Hepatocyte (in vitro differentiated cells): ENCODE data around the gene WDFY2. TPM values are rescaled to one million over a fixed set of nuclear protein-coding genes. Genes with fewer than 3 reads are reported as not detected.

Experiments
- DNase-seq: peaks from one replicate; pipeline ENCODE4 v3.0.0-alpha.2; 2016; ENCODE audit warnings: low spot score
- H2AFZ ChIP-seq: fragments of 200-600 bp; sonication (generic); 2 replicates; pipeline ENCODE4 v1.6.0; 2016; ENCODE audit warnings: antibody characterized with exemption, mild to moderate bottlenecking
- H3K27ac ChIP-seq: fragments of 200-600 bp; sonication (generic); 2 replicates; pipeline ENCODE4 v1.5.1; 2016; ENCODE audit warnings: mild to moderate bottlenecking
- H3K27me3 ChIP-seq: fragments of 200-600 bp; sonication (generic); 2 replicates; pipeline ENCODE4 v1.6.1; 2016
- H3K36me3 ChIP-seq: fragments of 200-600 bp; sonication (generic); replicated peaks from 2 replicates; pipeline ENCODE4 v1.5.1; 2016; ENCODE audit warnings: low read depth; ENCODE audit not compliant: insufficient read depth
- H3K4me1 ChIP-seq: fragments of 200-600 bp; sonication (generic); 2 replicates; pipeline ENCODE4 v1.5.1; 2016; ENCODE audit warnings: mild to moderate bottlenecking, moderate library complexity; ENCODE audit not compliant: insufficient read depth
- H3K4me2 ChIP-seq: fragments of 200-600 bp; sonication (generic); 2 replicates; pipeline ENCODE4 v1.6.0; 2016
- H3K4me3 ChIP-seq: fragments of 200-600 bp; sonication (generic); 2 replicates; pipeline ENCODE4 v1.5.1; 2016; ENCODE audit warnings: mild to moderate bottlenecking
- H3K79me2 ChIP-seq: fragments of 200-600 bp; sonication (generic); 2 replicates; pipeline ENCODE4 v1.6.0; 2017; ENCODE audit warnings: mild to moderate bottlenecking
- H3K9me2 ChIP-seq: fragments of 200-600 bp; sonication (generic); replicated peaks from 2 replicates; pipeline ENCODE4 v1.6.0; 2017; ENCODE audit warnings: mild to moderate bottlenecking; ENCODE audit not compliant: insufficient read depth
- H3K9me3 ChIP-seq: fragments of 200-600 bp; sonication (generic); 2 replicates; pipeline ENCODE4 v1.5.1; 2016; ENCODE audit warnings: low read depth, mild to moderate bottlenecking
- H4K20me1 ChIP-seq: fragments of 200-600 bp; sonication (generic); 2 replicates; pipeline ENCODE4 v1.6.0; 2016; ENCODE audit warnings: mild to moderate bottlenecking; ENCODE audit not compliant: insufficient read depth, poor library complexity, severe bottlenecking
- EZH2 ChIP-seq: fragments of 200-600 bp; sonication (generic); IDR thresholded peaks from 2 replicates; pipeline ENCODE4 v1.6.1; 2016; ENCODE audit warnings: antibody characterized with exemption, mild to moderate bottlenecking, borderline replicate concordance
- EZH2phosphoT487 ChIP-seq: fragments of 200-600 bp; sonication (generic); IDR thresholded peaks from one replicate; pipeline ENCODE4 v1.6.1; 2018; ENCODE audit warnings: antibody characterized with exemption, mild to moderate bottlenecking, low read depth, moderate library complexity; ENCODE audit not compliant: unreplicated experiment, severe bottlenecking
- WGBS: methylation state at CpG from one replicate; pipeline ENCODE4 v1.1.6; 2016; ENCODE audit warnings: low lambda C conversion rate; ENCODE audit errors: missing lambda C conversion rate; 5-methylcytosine and 5-hydroxymethylcytosine counted together
- polyA plus RNA-seq: library from polyadenylated mRNA; unstranded; fragments of >200 nt; fragmentation: Nextera tagmentation; extraction: Ambion mirVana; gene quantifications from 2 replicates; pipeline ENCODE4 v1.2.1, GENCODE V29; 2016
- total RNA-seq: library from RNA; depleted of rRNA; stranded (reverse); fragments of >200 nt; gene quantifications from 2 replicates; pipeline ENCODE4 v1.2.3, GENCODE V29; 2014
- TF ChIP-seq, protein P1 (sequence below): fragments of 200-600 bp; sonication (generic); IDR thresholded peaks from 2 replicates; pipeline ENCODE4 v1.5.1; 2016; ENCODE audit warnings: antibody characterized with exemption, mild to moderate bottlenecking; ENCODE audit not compliant: poor library complexity

Gene WDFY2
- total and polyA plus RNA-seq, 2 experiments from 2014 or later, result 9.0 to 9.1 TPM

- no peak overlapping the region for H2AFZ ChIP-seq
- H3K4me2 ChIP-seq, result no peak overlapping the region
- H3K27ac ChIP-seq, result no peak overlapping the region
- 91% methylated on average over 7 of the region's 7 CpGs for WGBS
- H3K36me3 ChIP-seq, result no peaks in the 10 kb centered on the region
- H4K20me1 ChIP-seq, result no peaks in the 10 kb centered on the region
- H3K9me3 ChIP-seq, result no peaks in the 10 kb centered on the region
- no peaks in the 10 kb centered on the region for H3K27me3 ChIP-seq
- peaks cover 5% of the 10 kb centered on the region for H3K4me1 ChIP-seq
- DNase-seq, result no peak
- H3K79me2 ChIP-seq, result no peaks in the 10 kb centered on the region
- H3K4me3 ChIP-seq, result no peak overlapping the region
- TF ChIP-seq, protein P1, sequence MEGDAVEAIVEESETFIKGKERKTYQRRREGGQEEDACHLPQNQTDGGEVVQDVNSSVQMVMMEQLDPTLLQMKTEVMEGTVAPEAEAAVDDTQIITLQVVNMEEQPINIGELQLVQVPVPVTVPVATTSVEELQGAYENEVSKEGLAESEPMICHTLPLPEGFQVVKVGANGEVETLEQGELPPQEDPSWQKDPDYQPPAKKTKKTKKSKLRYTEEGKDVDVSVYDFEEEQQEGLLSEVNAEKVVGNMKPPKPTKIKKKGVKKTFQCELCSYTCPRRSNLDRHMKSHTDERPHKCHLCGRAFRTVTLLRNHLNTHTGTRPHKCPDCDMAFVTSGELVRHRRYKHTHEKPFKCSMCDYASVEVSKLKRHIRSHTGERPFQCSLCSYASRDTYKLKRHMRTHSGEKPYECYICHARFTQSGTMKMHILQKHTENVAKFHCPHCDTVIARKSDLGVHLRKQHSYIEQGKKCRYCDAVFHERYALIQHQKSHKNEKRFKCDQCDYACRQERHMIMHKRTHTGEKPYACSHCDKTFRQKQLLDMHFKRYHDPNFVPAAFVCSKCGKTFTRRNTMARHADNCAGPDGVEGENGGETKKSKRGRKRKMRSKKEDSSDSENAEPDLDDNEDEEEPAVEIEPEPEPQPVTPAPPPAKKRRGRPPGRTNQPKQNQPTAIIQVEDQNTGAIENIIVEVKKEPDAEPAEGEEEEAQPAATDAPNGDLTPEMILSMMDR, result no peak
- TF ChIP-seq EZH2phosphoT487 (no peak), EZH2 (no peak)
- no peaks in the 10 kb centered on the region for H3K9me2 ChIP-seq
Measured at GRCh38 chr13:51796546-51796945, 212.3 kb downstream of the WDFY2 start.

DNA sequence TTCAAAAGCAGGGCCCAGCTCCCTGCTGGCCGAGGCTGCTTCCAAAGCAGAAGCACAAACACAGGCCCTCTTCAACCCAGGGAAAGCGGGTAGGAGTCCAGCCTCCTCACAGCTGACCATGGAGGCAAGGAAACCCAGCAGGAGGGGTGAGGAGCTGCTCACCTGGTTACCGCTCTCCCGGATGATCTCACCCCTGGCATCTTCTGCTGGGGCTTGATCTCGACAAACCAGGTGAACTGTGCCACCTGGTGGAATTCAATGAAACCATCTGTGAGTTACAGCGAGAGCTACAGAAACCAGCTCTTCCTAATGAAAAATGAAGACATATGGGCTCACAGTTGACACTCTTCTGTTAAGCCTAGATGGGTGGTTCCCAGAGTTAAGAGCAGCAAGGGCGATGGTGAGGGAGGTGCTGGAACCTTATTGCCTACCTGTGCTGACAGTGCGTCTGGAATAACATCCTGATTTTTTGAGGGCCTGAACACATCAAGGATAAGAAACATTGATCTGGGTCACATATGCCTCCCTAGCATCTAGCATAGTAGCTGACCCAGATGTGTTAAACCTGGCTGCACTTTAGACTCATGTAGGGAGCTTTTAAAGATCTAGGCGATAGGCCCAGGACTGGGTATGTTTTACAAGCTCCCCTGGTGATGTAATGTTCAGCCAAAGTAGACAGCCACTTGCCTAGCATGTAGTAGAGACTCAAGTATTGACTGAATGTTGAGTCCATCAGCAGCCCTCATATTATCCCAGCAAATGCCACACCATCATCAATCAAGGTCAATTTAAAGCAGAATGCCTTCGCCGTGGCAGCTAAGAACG, 213.6 kb downstream of the WDFY2 start:
- no peak overlapping the region for H2AFZ ChIP-seq
- H3K27ac ChIP-seq, result no peak overlapping the region
- H3K9me3 ChIP-seq, result no peaks in the 10 kb centered on the region
- H3K4me2 ChIP-seq, result no peak overlapping the region
- H3K27me3 ChIP-seq, result no peaks in the 10 kb centered on the region
- H3K36me3 ChIP-seq, result no peaks in the 10 kb centered on the region
- no peaks in the 10 kb centered on the region for H3K79me2 ChIP-seq
- no peaks in the 10 kb centered on the region for H4K20me1 ChIP-seq
- DNase-seq, result peak; percentile 85
- 68% methylated on average over 12 of the region's 12 CpGs for whole genome bisulfite sequencing
- TF ChIP-seq EZH2phosphoT487, result no peak
- TF ChIP-seq, protein P1, result peak; percentile 72
- no peaks in the 10 kb centered on the region for H3K9me2 ChIP-seq
- peaks cover 12% of the 10 kb centered on the region for H3K4me1 ChIP-seq
- H3K4me3 ChIP-seq, result no peak overlapping the region

- Histone ChIP-seq H3K36me3 (no peaks in the 10 kb centered on the region), H3K4me1 (peaks cover 13% of the 10 kb centered on the region), H3K79me2 (no peaks in the 10 kb centered on the region), H3K9me3 (no peaks in the 10 kb centered on the region), H2AFZ (no peak overlapping the region), H3K27me3 (no peaks in the 10 kb centered on the region), H3K27ac (no peak overlapping the region), H3K4me2 (no peak overlapping the region), H3K4me3 (no peak overlapping the region), H3K9me2 (no peaks in the 10 kb centered on the region), H4K20me1 (no peaks in the 10 kb centered on the region)
- DNase-seq, result no peak
- TF ChIP-seq EZH2phosphoT487 (no peak), EZH2 (no peak)
- TF ChIP-seq, protein P1, result no peak
- 93% methylated on average over 12 of the region's 12 CpGs for WGBS
Measured at GRCh38 chr13:51799261-51799660, 215.0 kb downstream of the WDFY2 start.
